GM18873 (cell line): Measurements from ENCODE around the gene NPEPPS.

ENCODE experiments used
- ATAC-seq: cut with Tn5 transposase; IDR thresholded peaks from one replicate; pipeline ENCODE4 v1.9.1; 2021; ENCODE audit warnings: mild to moderate bottlenecking, moderate library complexity, moderate number of reproducible peaks; ENCODE audit not compliant: unreplicated experiment, low FRiP score

NPEPPS gene

DNA sequence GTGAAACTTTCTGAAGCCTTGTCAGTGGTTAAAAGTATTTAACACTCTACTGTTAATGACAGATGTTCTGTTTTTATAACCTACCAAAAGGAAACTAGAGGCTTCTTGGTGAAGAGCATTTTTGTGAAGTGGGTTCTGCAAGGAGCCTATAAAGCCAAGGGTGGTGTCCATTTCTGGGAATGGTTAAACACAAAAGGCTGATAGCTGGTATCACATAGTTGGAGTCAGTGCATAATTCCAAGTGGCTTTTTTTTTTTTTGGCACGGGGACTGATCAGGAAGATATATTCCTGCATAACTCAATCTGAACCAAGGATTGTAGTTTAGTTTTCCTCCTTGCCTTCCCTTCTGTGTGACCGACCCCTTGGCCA is 91.3 kb downstream of the NPEPPS start:
- no peak for ATAC-seq

DNA sequence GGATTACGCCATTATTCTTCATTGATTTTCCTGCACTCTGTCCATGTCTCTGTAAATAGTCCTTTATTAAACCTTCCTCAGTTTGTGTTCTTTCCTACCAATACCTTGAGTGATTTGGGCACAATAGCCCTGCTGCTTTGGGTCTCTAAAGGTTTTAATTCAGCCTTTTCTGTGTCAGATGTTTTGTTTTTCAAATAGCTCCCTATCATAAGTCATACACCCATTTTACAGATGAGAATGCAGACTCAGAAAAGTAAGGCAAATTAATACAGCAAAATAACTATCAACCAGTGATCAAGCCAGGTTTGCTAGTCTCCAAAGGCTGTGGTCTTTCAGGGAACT is 93.8 kb downstream of the NPEPPS start:
- ATAC-seq = no peak

GRCh38 chr17:47628014-47628566 is 97.2 kb downstream of the NPEPPS start:
- no peak for ATAC-seq

GRCh38 chr17:47629826-47630225 is 98.9 kb downstream of the NPEPPS start:
- ATAC-seq = no peak

GRCh38 chr17:47630614-47631013 is 99.7 kb downstream of the NPEPPS start:
- ATAC-seq = no peak

DNA sequence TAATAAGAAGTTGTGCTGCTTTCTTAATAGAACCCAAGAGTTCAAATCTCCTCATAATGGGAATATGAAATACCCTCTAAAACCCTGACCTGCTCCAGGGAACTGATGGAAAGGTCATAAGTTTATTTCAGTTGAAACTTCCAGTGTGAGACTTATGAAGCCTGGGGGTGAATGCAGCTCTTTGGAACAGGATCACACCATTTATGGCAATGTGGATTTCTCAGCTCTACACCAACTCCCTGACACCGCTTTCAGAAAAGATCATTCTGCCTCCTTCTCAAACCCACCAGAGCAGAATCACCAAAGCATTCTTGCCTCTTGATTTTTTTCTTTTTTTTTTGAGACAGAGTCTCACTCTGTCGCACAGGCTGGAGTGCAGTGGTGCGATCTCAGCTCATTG is 102.1 kb downstream of the NPEPPS start:
- no peak for ATAC-seq

- ATAC-seq = no peak
Measured at GRCh38 chr17:47633996-47634395, 103.1 kb downstream of the NPEPPS start.

GRCh38 chr17:47634870-47635269 is 104.0 kb downstream of the NPEPPS start:
- no peak for ATAC-seq

- ATAC-seq = no peak
Measured at GRCh38 chr17:47635734-47636133, 104.8 kb downstream of the NPEPPS start.

DNA sequence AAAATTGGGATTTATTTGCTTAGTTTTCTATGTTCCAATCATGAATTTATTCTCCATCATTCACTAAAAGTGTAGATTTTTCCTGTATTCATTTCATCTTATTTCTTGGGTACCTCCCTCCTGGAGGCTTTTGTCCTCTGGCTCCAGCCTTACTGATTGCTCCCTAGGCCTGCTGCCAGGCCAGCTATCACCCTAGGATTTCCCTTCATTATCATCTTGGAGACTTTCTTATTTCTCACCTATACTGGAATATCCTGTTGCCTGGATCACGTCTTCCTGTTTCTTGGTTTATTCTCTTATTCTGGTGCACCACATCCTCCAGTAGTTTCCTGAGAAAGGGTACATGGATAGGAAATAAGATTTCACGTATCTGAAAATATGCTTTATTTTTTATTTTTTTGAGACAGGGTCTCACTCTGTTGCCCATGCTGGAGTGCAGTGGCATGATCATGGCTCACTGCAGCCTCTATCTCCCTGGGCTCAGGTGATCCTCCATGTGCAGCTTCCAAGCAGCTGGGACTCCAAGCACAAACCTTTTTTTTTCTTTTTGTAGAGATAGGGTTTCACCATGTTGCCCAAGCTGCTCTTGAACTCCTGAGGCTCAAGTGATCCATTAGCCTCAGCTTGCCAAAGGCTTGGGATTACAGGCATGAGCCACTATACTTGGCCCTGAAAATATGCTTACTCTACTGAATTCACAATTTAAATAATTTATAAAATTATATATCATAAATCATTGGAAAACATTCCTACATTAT is 105.5 kb downstream of the NPEPPS start:
- ATAC-seq = no peak

DNA sequence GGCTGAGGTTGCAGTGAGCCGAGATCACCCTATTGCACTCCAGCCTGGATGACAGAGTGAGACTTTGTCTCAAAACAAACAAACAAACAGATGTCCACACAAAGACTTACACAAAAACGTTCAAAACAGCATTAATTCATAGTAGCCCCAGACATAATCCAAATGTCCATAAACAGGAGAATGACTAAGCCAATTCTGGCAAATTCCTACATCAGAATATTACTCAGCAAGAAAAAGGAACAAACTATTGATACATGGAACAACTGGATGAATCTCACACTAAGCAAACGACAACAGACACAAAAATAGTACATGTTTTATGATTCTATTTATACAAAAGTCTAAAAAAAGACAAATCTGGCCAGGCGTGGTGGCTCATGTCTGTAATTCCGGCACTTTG is 108.0 kb downstream of the NPEPPS start:
- ATAC-seq = no peak

DNA sequence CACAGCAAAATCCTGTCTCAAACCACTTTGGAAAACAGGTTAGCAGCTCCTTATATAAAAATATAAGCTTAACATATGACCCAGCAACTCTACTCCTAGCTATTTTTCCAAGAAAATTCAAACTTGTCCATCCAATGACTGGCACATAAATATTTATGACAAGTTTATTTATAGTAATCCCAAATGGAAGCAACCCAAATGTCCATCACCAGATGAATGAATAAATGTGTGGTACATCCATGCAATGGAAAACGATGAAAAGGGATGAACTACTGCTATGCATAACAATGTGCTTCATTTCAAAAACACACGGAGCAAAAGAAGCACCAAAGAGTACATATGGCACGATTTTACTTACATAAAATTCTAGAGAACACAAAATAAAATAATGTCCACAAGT is 109.2 kb downstream of the NPEPPS start:
- no peak for ATAC-seq

- ATAC-seq = no peak
Measured at GRCh38 chr17:47641202-47641601, 110.3 kb downstream of the NPEPPS start.

GRCh38 chr17:47643116-47643515 is 112.2 kb downstream of the NPEPPS start:
- ATAC-seq = no peak

DNA sequence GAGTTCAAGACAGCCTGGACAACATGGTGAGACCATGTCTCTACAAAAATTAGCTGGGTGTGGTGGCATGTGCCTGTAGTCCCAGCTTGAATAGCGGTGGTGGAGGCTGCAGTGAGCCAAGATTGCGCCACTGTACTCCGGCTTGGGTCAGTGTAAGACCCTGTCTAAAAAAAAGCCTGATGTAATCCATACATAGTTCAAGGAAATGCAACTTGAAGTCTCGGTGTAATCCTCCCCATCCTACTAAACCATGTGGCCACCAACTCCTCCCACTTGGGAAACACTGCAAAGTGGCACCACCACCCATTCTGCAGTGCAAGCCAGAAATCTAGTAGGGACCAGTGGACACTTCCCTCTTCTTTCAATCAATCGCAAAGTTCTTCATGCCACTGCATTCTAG is 113.4 kb downstream of the NPEPPS start:
- no peak for ATAC-seq

DNA sequence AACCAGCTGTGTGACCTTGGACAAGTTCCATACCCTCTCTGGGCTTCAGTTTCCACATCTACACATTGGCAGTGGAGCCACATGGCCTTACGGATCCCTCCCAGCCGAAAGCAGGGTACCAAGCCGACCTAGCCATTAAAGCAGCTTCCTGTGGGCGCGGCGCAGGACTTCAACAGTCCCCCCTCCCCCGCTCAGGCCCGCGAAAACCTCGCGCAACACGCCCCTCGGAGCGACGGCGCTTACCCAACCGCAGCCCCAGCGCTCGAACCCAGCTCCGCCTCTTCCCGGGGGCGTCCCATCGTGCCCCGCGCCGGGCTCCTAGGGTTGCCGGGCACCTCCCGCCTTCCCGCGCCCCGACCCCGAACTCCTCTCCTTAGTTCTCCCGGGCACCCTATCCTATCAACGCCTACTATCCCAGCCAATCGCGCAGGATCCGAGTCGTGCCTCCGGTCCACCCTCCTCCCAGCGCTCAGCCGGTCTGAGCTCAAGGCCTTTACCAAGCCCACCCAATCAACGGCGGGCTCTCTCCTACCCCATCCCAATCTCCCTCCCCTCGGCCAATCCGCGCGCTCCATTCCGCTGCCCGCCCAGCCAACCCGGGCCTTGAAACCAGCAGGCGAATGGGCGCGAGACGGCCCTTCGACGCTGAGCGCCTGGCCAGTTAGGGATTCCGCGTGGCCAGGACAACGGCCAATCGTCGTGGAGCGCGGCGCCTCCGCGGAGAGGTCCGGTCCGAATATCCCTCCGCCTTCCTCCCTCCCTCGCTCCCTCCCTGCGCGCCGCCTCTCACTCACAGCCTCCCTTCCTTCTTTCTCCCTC is 118.5 kb downstream of the NPEPPS start, which contains the start of gene KPNB1:
Gene KPNB1 (plus strand): TSS at position 767 of the 819 bp plus-strand sequence. CDS start 326 bp downstream, outside the sequence.
- peak; percentile 84 for ATAC-seq

- ATAC-seq = no peak
Measured at GRCh38 chr17:47649972-47650524, 119.1 kb downstream of the NPEPPS start.

DNA sequence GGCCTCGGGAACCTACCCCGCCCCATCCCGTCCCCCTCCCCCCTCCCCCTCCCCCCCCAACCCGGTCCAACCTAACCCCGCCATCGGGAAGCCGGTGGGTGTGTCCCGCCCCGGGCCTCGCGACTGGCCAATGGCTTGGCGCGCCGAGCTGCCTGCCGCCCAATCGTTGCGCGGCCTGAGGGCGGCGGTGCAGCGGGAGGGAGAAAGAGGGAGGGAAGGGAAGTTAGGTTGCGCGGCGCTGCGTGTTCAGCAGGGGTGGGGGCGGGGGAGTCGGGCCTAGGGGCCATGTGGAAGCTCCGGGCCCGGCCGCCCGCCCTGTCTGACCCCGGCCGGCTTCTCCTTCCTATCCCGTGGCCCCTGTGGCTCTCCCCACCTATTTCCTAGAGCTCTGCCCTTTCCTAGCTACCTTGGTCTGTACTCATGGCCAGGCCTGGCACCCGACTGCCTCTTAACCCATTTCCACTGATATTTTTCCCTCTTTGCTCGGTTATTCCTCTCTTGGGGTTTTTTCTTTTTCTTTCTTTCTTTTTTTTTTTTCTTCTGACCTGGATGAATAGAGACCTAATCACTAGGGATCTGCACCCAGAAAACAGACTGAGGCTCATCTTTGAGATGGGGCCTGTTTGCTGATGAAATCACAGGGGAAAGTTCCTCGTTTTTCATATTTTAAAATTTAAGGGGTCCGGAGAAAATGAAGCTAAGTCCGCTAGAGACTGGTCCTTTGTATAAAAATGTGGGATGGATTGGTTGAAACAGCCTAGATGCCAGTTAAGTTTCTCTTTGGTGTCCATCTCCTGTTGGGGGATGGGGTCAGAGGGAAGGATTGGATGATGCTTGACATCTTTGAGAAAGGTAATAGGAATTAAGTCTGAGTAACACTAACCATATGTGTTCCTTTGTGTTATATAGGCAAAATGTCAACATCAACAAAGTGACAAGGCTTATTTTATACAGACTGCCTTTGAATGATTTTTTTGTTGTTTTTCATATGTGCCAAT is 119.9 kb downstream of the NPEPPS start:
- ATAC-seq = peak; percentile 33

- ATAC-seq = no peak
Measured at GRCh38 chr17:47651704-47652103, 120.8 kb downstream of the NPEPPS start.

DNA sequence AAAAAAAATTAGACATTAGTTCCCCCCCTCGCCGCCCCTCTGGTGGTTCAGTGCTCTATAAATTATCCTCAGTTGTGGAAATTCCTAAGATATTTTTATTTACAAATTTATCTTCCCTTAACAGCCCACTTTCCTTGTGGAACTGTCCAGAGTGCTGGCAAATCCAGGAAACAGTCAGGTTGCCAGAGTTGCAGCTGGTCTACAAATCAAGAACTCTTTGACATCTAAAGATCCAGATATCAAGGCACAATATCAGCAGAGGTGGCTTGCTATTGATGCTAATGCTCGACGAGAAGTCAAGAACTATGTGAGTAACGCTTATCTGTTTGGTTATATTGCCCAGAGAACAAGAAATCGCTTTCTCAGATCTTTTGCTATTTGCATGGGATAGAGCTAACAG is 121.7 kb downstream of the NPEPPS start:
- ATAC-seq = no peak
